HL-60 (cell line): Measurements from ENCODE around the gene PROB1.

Experiments
- SPI1 ChIP-seq: IDR thresholded peaks from 2 replicates; pipeline ENCODE4 v1.6.1; 2012; ENCODE audit warnings: low read depth, mild to moderate bottlenecking, borderline replicate concordance
- TF ChIP-seq, protein P1 (sequence below): IDR thresholded peaks from one replicate; pipeline ENCODE4 v1.5.1; 2011; ENCODE audit warnings: low read length, control low read depth, inconsistent platforms; ENCODE audit not compliant: insufficient read depth

GRCh38 chr5:139379626-139380449, 15.1 kb downstream of the PROB1 start:
- TF ChIP-seq, protein P1, sequence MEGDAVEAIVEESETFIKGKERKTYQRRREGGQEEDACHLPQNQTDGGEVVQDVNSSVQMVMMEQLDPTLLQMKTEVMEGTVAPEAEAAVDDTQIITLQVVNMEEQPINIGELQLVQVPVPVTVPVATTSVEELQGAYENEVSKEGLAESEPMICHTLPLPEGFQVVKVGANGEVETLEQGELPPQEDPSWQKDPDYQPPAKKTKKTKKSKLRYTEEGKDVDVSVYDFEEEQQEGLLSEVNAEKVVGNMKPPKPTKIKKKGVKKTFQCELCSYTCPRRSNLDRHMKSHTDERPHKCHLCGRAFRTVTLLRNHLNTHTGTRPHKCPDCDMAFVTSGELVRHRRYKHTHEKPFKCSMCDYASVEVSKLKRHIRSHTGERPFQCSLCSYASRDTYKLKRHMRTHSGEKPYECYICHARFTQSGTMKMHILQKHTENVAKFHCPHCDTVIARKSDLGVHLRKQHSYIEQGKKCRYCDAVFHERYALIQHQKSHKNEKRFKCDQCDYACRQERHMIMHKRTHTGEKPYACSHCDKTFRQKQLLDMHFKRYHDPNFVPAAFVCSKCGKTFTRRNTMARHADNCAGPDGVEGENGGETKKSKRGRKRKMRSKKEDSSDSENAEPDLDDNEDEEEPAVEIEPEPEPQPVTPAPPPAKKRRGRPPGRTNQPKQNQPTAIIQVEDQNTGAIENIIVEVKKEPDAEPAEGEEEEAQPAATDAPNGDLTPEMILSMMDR: no peak
- no peak for TF ChIP-seq SPI1
